ENCODE results near the gene TRNAU1AP.

- no peak for TF ChIP-seq POLR2AphosphoS5 (IDR thresholded peaks at IDR 0.05)
- TF ChIP-seq POLR2A (IDR thresholded peaks at IDR 0.05) = no peak
- TF ChIP-seq, protein P1, sequence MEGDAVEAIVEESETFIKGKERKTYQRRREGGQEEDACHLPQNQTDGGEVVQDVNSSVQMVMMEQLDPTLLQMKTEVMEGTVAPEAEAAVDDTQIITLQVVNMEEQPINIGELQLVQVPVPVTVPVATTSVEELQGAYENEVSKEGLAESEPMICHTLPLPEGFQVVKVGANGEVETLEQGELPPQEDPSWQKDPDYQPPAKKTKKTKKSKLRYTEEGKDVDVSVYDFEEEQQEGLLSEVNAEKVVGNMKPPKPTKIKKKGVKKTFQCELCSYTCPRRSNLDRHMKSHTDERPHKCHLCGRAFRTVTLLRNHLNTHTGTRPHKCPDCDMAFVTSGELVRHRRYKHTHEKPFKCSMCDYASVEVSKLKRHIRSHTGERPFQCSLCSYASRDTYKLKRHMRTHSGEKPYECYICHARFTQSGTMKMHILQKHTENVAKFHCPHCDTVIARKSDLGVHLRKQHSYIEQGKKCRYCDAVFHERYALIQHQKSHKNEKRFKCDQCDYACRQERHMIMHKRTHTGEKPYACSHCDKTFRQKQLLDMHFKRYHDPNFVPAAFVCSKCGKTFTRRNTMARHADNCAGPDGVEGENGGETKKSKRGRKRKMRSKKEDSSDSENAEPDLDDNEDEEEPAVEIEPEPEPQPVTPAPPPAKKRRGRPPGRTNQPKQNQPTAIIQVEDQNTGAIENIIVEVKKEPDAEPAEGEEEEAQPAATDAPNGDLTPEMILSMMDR (IDR thresholded peaks at IDR 0.05) = no peak
Measured at GRCh38 chr1:28534671-28535070, 18.2 kb upstream of the TRNAU1AP start.

Measured in gastroesophageal sphincter (tissue), 3 donors.